ENCODE results near the gene CORO2B.
"Not testable (repeated sequence)": the region's sequence is repeated elsewhere in the genome, so short reads cannot be mapped to it uniquely, and the experiment has no call there.

The CORO2B gene

GRCh38 chr15:68679961-68680371, 101.2 kb downstream of the CORO2B start:
- DNase-seq, result no peak

- not testable (repeated sequence) for DNase-seq
Measured at GRCh38 chr15:68680756-68681155, 102.0 kb downstream of the CORO2B start.

- DNase-seq, result no peak
Measured at GRCh38 chr15:68681836-68682235, 103.0 kb downstream of the CORO2B start.

GRCh38 chr15:68682330-68682729, 103.5 kb downstream of the CORO2B start:
- no peak for DNase-seq

GRCh38 chr15:68683026-68683425, 104.2 kb downstream of the CORO2B start:
- DNase-seq, result no peak

- DNase-seq, result no peak
Measured at GRCh38 chr15:68683551-68683950, 104.8 kb downstream of the CORO2B start.

GRCh38 chr15:68684476-68684875, 105.7 kb downstream of the CORO2B start:
- no peak for DNase-seq

- no peak for DNase-seq
Measured at GRCh38 chr15:68687136-68687735, 108.4 kb downstream of the CORO2B start.

- no peak for DNase-seq
Measured at GRCh38 chr15:68691705-68692104, 112.9 kb downstream of the CORO2B start.

GRCh38 chr15:68693071-68693470, 114.3 kb downstream of the CORO2B start:
- no peak for DNase-seq

GRCh38 chr15:68694111-68694510, 115.3 kb downstream of the CORO2B start:
- no peak for DNase-seq

GRCh38 chr15:68695061-68695595, 116.3 kb downstream of the CORO2B start:
- DNase-seq, result no peak

- no peak for DNase-seq
Measured at GRCh38 chr15:68696414-68697363, 117.9 kb downstream of the CORO2B start.

GRCh38 chr15:68697711-68698690, 119.2 kb downstream of the CORO2B start:
- DNase-seq, result no peak

GRCh38 chr15:68698708-68699107, 119.9 kb downstream of the CORO2B start:
- DNase-seq, result no peak

- no peak for DNase-seq
Measured at GRCh38 chr15:68699124-68699880, 120.5 kb downstream of the CORO2B start.

GRCh38 chr15:68699881-68700454, 121.2 kb downstream of the CORO2B start:
- DNase-seq, result no peak

GRCh38 chr15:68700455-68701123, 121.8 kb downstream of the CORO2B start:
- peak; percentile 67 for DNase-seq

- DNase-seq, result no peak
Measured at GRCh38 chr15:68701886-68702285, 123.1 kb downstream of the CORO2B start.

GRCh38 chr15:68704496-68705021, 125.8 kb downstream of the CORO2B start:
- DNase-seq, result no peak

- DNase-seq, result no peak
Measured at GRCh38 chr15:68706256-68706655, 127.5 kb downstream of the CORO2B start.
